Measurements from ENCODE around the gene DMXL2. TPM values are rescaled to one million over a fixed set of nuclear protein-coding genes. Genes with fewer than 3 reads are reported as not detected.

The DMXL2 gene
- 10.9 and 11.1 TPM in 2 replicates for total RNA-seq (2014; rRNA removed)
- percentile 57 among the genes with signal in this experiment for Bru-seq, nascent RNA
- BruChase-seq, experiment 1, labeled RNA remaining after a 6-hour chase = percentile 58 among the genes with signal in this experiment
- percentile 61 among the genes with signal in this experiment for BruChase-seq, experiment 2, labeled RNA remaining after a 2-hour chase
- long read RNA-seq, partial matches to known transcripts = 6 of 11 reads
- long read RNA-seq, other reads (novel, unspliced or antisense) = 5 of 11 reads

- CTCF ChIA-PET = no interaction called here
- Histone ChIP-seq H3K9me2 (replicated peaks; ENCODE audit: low read length) (no peaks in the 10 kb centered on the region), H3K4me1 (ENCODE audit: insufficient read depth, low read length) (peaks cover 14% of the 10 kb centered on the region), H2AFZ (ENCODE audit: low read length) (peak within 1 kb of the TSS; percentile 89), H3K9ac (ENCODE audit: low read length) (peak within 1 kb of the TSS; percentile 78), H3K36me3 (ENCODE audit: low read depth, low read length) (no peaks in the 10 kb centered on the region), H3K4me2 (ENCODE audit: low read length) (peak within 1 kb of the TSS; percentile 89), H4K20me1 (ENCODE audit: low read length) (no peaks in the 10 kb centered on the region), H3F3A (ENCODE audit: low read length, unreplicated experiment) (no peaks in the 10 kb centered on the region), H3K27me3 (ENCODE audit: low read length) (no peaks in the 10 kb centered on the region), H3K4me3 (ENCODE audit: low read length) (peak within 1 kb of the TSS; percentile 86), H3K9me3 (ENCODE audit: low read length) (no peaks in the 10 kb centered on the region), H3K27ac (ENCODE audit: low read length) (peak within 1 kb of the TSS; percentile 10), H3K79me2 (ENCODE audit: low read length) (peaks cover 34% of the 10 kb centered on the region)
- POLR2A ChIA-PET (ENCODE audit: unreplicated experiment) = interaction anchor here (0.6 to 0.8 kb wide), 3 partner anchors 16 to 397 kb away, joined by 3 to 4 read pairs (median 4); no protein-coding TSS in a partner anchor
- no peak for TF ChIP-seq CTCF (conservative IDR thresholded peaks at IDR 0.05; ENCODE audit: low read depth, low read length)
- TF ChIP-seq EZH2phosphoT487 (IDR thresholded peaks at IDR 0.05; ENCODE audit: borderline replicate concordance, low read length) = no peak
- no peak for TF ChIP-seq EZH2 (IDR thresholded peaks at IDR 0.05; ENCODE audit: low read length, unreplicated experiment)
- DNase-seq = peak; percentile 81
- intact Hi-C loops (cut with micrococcal nuclease) = loop anchor here (1.0 kb wide), 1 partner anchor 89 kb away; no protein-coding TSS in a partner anchor
- ATAC-seq = peak; percentile 72
- no TSS peak for BruUV-seq (replicated peaks)
Observed at GRCh38 chr15:51622604-51623370, at the start of gene DMXL2. Gene DMXL2, minus strand, starts transcription at chr15:51622771. Its CDS starts 226 bp downstream, at chr15:51622545.

GRCh38 chr15:51672155-51672687, 49.6 kb upstream of the DMXL2 start:
- Histone ChIP-seq H3K9me3 (ENCODE audit: low read length) (no peaks in the 10 kb centered on the region), H3K4me2 (ENCODE audit: low read length) (no peak overlapping the region), H3F3A (ENCODE audit: low read length, unreplicated experiment) (no peaks in the 10 kb centered on the region), H2AFZ (ENCODE audit: low read length) (no peak overlapping the region), H3K79me2 (ENCODE audit: low read length) (no peaks in the 10 kb centered on the region), H4K20me1 (ENCODE audit: low read length) (no peaks in the 10 kb centered on the region), H3K4me3 (ENCODE audit: low read length) (no peak overlapping the region), H3K9ac (ENCODE audit: low read length) (no peak overlapping the region), H3K36me3 (ENCODE audit: low read depth, low read length) (no peaks in the 10 kb centered on the region), H3K4me1 (ENCODE audit: insufficient read depth, low read length) (no peaks in the 10 kb centered on the region), H3K27ac (ENCODE audit: low read length) (no peak overlapping the region), H3K9me2 (replicated peaks; ENCODE audit: low read length) (no peaks in the 10 kb centered on the region), H3K27me3 (ENCODE audit: low read length) (no peaks in the 10 kb centered on the region)
- TF ChIP-seq CTCF (conservative IDR thresholded peaks at IDR 0.05; ENCODE audit: low read depth, low read length) = no peak
- TF ChIP-seq EZH2 (IDR thresholded peaks at IDR 0.05; ENCODE audit: low read length, unreplicated experiment) = no peak
- no peak for TF ChIP-seq EZH2phosphoT487 (IDR thresholded peaks at IDR 0.05; ENCODE audit: borderline replicate concordance, low read length)
- intact Hi-C loops (cut with micrococcal nuclease) = no loop called here
- DNase-seq = no peak
- POLR2A ChIA-PET (ENCODE audit: unreplicated experiment) = no interaction called here
- ATAC-seq = no peak
- CTCF ChIA-PET = no interaction called here
- BruUV-seq (replicated peaks) = no TSS peak

All from PC-3 (cell line).